ENCODE data around the gene FGD5. TPM values are rescaled to one million over a fixed set of nuclear protein-coding genes. Genes with fewer than 3 reads are reported as not detected.

The FGD5 gene
- polyA plus RNA-seq, 3 donors, result 0.03 TPM; not detected in 2

GRCh38 chr3:14845826-14846225 lies 27.1 kb downstream of the FGD5 start:
- no peaks in the 10 kb centered on the region for H3K79me2 ChIP-seq (ENCODE audit: insufficient read depth, low read length)
- H3K4me1 Mint-ChIP-seq, result peaks cover 7% of the 10 kb centered on the region

GRCh38 chr3:14846226-14846880 lies 27.6 kb downstream of the FGD5 start:
- no peak overlapping the region for H3K4me3 ChIP-seq (replicated peaks in 1 of 3; ENCODE audit: low read depth in 2 of 3, low read length in 3 of 3)
- H3K4me1 ChIP-seq (ENCODE audit: control insufficient read depth in 1 of 2, insufficient read depth in 2 of 2, low read length in 2 of 2), result peaks cover 3 to 6% of the 10 kb centered on the region in 2 donors
- no peaks in the 10 kb centered on the region for H4K20me1 ChIP-seq (ENCODE audit: insufficient read depth, low read length)
- Mint-ChIP-seq H3K4me1 (peaks cover 7% of the 10 kb centered on the region), H3K36me3 (no peaks in the 10 kb centered on the region), H3K4me3 (no peak overlapping the region), H3K27ac (no peak overlapping the region), H3K27me3 (ENCODE audit: low read depth in 3 of 3) (peaks cover 3 to 15% (median 6%) of the 10 kb centered on the region in 3 donors), H3K9me3 (no peaks in the 10 kb centered on the region)
- H3K36me3 ChIP-seq (replicated peaks in 1 of 2; ENCODE audit: control insufficient read depth in 1 of 2, insufficient read depth in 2 of 2, low read length in 2 of 2), result no peaks in the 10 kb centered on the region
- no peak for DNase-seq
- intact Hi-C loops (cut with micrococcal nuclease), result no loop called here
- TF ChIP-seq CTCF (IDR thresholded peaks at IDR 0.05), result no peak
- H3K27me3 ChIP-seq (ENCODE audit: control insufficient read depth in 2 of 2, insufficient read depth in 2 of 2, low read length in 2 of 2), result no peaks in the 10 kb centered on the region
- 76% methylated on average over 4 of the region's 7 CpGs for WGBS (ENCODE audit: insufficient coverage)
- H3K9ac ChIP-seq (ENCODE audit: insufficient read depth, low read length, poor library complexity, severe bottlenecking), result no peak overlapping the region
- no peak overlapping the region for H2AFZ ChIP-seq (ENCODE audit: insufficient read depth, low read depth, low read length, poor library complexity, severe bottlenecking)
- H3K9me3 ChIP-seq (replicated peaks in 1 of 2; ENCODE audit: control insufficient read depth in 1 of 2, insufficient read depth in 1 of 2, low read length in 2 of 2), result no peaks in the 10 kb centered on the region
- H3K27ac ChIP-seq (ENCODE audit: low read depth in 1 of 2, low read length in 2 of 2), result no peak overlapping the region
- H3K4me2 ChIP-seq (replicated peaks; ENCODE audit: extremely low read depth, low read length, poor library complexity, severe bottlenecking), result no peak overlapping the region
- H3K79me2 ChIP-seq (ENCODE audit: insufficient read depth, low read length), result no peaks in the 10 kb centered on the region

More at GRCh38 chr3:14845826-14846225, 27.1 kb downstream of the FGD5 start:
- peaks cover 3 to 6% of the 10 kb centered on the region in 2 donors for H3K4me1 ChIP-seq (ENCODE audit: control insufficient read depth in 1 of 2, insufficient read depth in 2 of 2, low read length in 2 of 2)
- H4K20me1 ChIP-seq (ENCODE audit: insufficient read depth, low read length), result no peaks in the 10 kb centered on the region
- H3K9ac ChIP-seq (ENCODE audit: insufficient read depth, low read length, poor library complexity, severe bottlenecking), result no peak overlapping the region
- no peaks in the 10 kb centered on the region for H3K36me3 ChIP-seq (replicated peaks in 1 of 2; ENCODE audit: control insufficient read depth in 1 of 2, insufficient read depth in 2 of 2, low read length in 2 of 2)
- H2AFZ ChIP-seq (ENCODE audit: insufficient read depth, low read depth, low read length, poor library complexity, severe bottlenecking), result no peak overlapping the region
- no peak overlapping the region for H3K4me3 ChIP-seq (replicated peaks in 1 of 3; ENCODE audit: low read depth in 2 of 3, low read length in 3 of 3)
- WGBS (ENCODE audit: insufficient coverage), result 90% methylated on average over 2 of the region's 4 CpGs
- no peak overlapping the region for H3K4me2 ChIP-seq (replicated peaks; ENCODE audit: extremely low read depth, low read length, poor library complexity, severe bottlenecking)
- Mint-ChIP-seq H3K36me3 (no peaks in the 10 kb centered on the region), H3K4me3 (no peak overlapping the region), H3K9me3 (no peaks in the 10 kb centered on the region), H3K27ac (no peak overlapping the region), H3K27me3 (ENCODE audit: low read depth in 3 of 3) (peaks cover 3 to 15% (median 6%) of the 10 kb centered on the region in 3 donors)
- no peaks in the 10 kb centered on the region for H3K9me3 ChIP-seq (replicated peaks in 1 of 2; ENCODE audit: control insufficient read depth in 1 of 2, insufficient read depth in 1 of 2, low read length in 2 of 2)
- H3K27me3 ChIP-seq (ENCODE audit: control insufficient read depth in 2 of 2, insufficient read depth in 2 of 2, low read length in 2 of 2), result no peaks in the 10 kb centered on the region
- intact Hi-C loops (cut with micrococcal nuclease), result no loop called here
- no peak for TF ChIP-seq CTCF (IDR thresholded peaks at IDR 0.05)
- no peak for DNase-seq
- no peak overlapping the region for H3K27ac ChIP-seq (ENCODE audit: low read depth in 1 of 2, low read length in 2 of 2)
